Osteocyte (in vitro differentiated cells): Measurements from ENCODE around the gene ZNF618. TPM values are rescaled to one million over a fixed set of nuclear protein-coding genes. Genes with fewer than 3 reads are reported as not detected.
"Not testable (repeated sequence)": the region's sequence is repeated elsewhere in the genome, so short reads cannot be mapped to it uniquely, and the experiment has no call there.

Experiments
- DNase-seq: peaks from one replicate; pipeline ENCODE4 v3.0.0; 2021; ENCODE audit warnings: mixed read lengths; ENCODE audit not compliant: unreplicated experiment; ENCODE audit errors: extremely low spot score
- H3K27ac Mint-ChIP-seq: one replicate; pipeline ENCODE4 v1.8.0; 2021; ENCODE audit warnings: mild to moderate bottlenecking, mixed read lengths; ENCODE audit not compliant: unreplicated experiment
- H3K27me3 Mint-ChIP-seq: one replicate; pipeline ENCODE4 v1.8.0; 2021; ENCODE audit warnings: mixed read lengths; ENCODE audit not compliant: unreplicated experiment
- H3K36me3 Mint-ChIP-seq: one replicate; pipeline ENCODE4 v1.8.0; 2021; ENCODE audit warnings: mixed read lengths; ENCODE audit not compliant: unreplicated experiment
- H3K4me1 Mint-ChIP-seq: one replicate; pipeline ENCODE4 v1.8.0; 2021; ENCODE audit warnings: mixed read lengths; ENCODE audit not compliant: unreplicated experiment
- H3K4me3 Mint-ChIP-seq: one replicate; pipeline ENCODE4 v1.8.0; 2021; ENCODE audit warnings: mild to moderate bottlenecking, moderate library complexity, mixed read lengths; ENCODE audit not compliant: unreplicated experiment
- H3K9me3 Mint-ChIP-seq: one replicate; pipeline ENCODE4 v1.8.0; 2021; ENCODE audit warnings: mixed read lengths; ENCODE audit not compliant: unreplicated experiment
- total RNA-seq: library from RNA; stranded (reverse); gene quantifications from 2 replicates; pipeline ENCODE4 v1.2.1, GENCODE V29; 2021
- TF ChIP-seq, protein P1 (sequence below): fragments of 200-600 bp; sonication (generic); IDR thresholded peaks from 2 replicates; pipeline ENCODE4 v1.5.0; 2021; ENCODE audit warnings: antibody characterized with exemption, mild to moderate bottlenecking, moderate library complexity

The ZNF618 gene
- total RNA-seq, 1 donor from 2014 or later: 36.8 TPM

DNA sequence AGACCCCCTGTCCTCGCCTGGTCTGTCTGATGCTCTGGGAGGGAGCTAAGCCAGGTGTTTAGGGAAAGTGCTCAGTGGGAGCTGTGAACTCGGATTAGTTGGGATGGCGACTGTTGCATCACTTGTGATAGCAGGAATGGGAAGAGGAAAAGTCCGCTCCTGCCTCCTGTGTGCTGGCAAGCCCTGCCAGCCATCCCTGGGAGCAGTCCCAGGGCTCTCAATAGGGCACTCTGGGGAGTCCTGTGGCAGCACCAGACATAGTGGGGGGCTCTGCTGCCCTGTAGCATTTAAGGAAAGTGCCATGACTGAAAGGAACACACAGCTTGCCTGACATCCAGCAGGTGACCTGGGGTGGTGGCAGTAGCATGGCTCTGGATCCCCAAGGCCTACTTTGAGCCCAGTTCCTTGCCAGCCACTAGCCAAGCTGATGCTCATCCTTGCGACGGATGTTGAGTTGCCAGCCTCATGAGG, 120.5 kb downstream of the ZNF618 start:
- Mint-ChIP-seq H3K4me1 (peaks cover 7% of the 10 kb centered on the region), H3K36me3 (peaks cover 15% of the 10 kb centered on the region), H3K9me3 (no peaks in the 10 kb centered on the region), H3K4me3 (no peak overlapping the region), H3K27me3 (no peaks in the 10 kb centered on the region), H3K27ac (no peak overlapping the region)
- peak; percentile 73 for DNase-seq
- TF ChIP-seq, protein P1, sequence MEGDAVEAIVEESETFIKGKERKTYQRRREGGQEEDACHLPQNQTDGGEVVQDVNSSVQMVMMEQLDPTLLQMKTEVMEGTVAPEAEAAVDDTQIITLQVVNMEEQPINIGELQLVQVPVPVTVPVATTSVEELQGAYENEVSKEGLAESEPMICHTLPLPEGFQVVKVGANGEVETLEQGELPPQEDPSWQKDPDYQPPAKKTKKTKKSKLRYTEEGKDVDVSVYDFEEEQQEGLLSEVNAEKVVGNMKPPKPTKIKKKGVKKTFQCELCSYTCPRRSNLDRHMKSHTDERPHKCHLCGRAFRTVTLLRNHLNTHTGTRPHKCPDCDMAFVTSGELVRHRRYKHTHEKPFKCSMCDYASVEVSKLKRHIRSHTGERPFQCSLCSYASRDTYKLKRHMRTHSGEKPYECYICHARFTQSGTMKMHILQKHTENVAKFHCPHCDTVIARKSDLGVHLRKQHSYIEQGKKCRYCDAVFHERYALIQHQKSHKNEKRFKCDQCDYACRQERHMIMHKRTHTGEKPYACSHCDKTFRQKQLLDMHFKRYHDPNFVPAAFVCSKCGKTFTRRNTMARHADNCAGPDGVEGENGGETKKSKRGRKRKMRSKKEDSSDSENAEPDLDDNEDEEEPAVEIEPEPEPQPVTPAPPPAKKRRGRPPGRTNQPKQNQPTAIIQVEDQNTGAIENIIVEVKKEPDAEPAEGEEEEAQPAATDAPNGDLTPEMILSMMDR: no peak

DNA sequence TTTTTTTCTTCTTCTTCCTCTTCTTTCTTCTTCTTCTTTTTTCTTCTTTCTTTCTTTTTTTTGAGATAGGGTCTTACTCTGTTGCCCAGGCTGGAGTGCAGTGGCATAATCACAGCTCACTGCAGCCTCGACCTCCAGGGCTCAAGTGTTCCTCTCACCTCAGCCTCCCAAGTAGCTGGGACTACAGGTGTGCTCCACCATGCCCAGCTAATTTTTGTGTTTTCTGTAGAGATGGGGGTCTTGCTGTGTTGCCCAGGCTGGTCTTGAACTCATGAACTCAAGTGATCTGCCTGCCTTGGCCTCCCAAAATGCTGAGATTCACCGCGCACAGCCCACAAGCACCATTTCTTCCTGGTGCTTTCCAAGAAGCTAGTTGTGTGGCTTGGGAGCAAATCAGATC, 121.0 kb downstream of the ZNF618 start:
- not testable (repeated sequence) for H3K4me1 Mint-ChIP-seq, H3K9me3 Mint-ChIP-seq, H3K4me3 Mint-ChIP-seq, H3K27me3 Mint-ChIP-seq, DNase-seq, H3K27ac Mint-ChIP-seq
- H3K36me3 Mint-ChIP-seq: peaks cover 15% of the 10 kb centered on the region

DNA sequence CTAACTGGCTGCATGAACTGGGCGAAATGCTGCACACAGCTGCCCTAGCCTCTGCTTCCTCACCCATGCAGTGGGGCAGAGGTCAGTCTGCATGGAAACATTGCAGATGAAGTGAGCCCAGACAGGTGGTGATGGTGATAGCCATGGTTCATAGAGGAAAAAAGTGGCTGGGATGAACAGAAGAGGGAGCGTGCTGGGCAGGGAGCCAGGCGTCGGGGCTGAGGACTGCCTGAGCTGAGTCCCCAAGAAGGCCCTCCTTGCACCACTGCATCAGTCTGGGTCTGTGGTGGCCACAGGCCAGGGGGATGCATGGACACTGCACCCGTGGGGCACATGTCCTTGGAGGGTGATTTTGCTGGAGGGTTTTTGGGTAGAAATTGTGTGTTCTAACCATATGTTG, 121.5 kb downstream of the ZNF618 start:
- peaks cover 15% of the 10 kb centered on the region for H3K36me3 Mint-ChIP-seq
- peak; percentile 70 for DNase-seq
- H3K4me1 Mint-ChIP-seq: peaks cover 2% of the 10 kb centered on the region
- TF ChIP-seq, protein P1: no peak
- H3K27ac Mint-ChIP-seq: no peak overlapping the region
- H3K27me3 Mint-ChIP-seq: no peaks in the 10 kb centered on the region
- no peaks in the 10 kb centered on the region for H3K9me3 Mint-ChIP-seq
- no peak overlapping the region for H3K4me3 Mint-ChIP-seq

DNA sequence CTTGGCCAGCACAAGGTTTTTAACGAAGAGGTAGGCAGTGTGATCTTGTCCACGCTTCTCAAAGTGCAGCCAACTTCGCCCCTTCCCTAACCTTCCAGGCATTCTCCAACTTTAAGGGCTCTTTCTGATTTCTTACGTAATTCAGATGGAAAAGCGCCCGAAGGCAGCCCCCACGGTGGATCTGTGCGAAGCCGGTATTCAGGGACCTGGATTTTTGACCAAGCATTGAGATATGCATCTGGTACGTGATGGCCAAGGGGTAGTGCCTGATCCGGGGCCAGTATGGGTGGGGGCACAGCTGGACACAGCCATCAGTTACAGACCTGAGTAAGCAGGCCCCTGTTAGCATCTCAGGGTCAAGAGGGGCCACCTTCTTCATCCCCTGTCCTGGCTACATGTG, 122.0 kb downstream of the ZNF618 start:
- DNase-seq: peak; percentile 77
- Mint-ChIP-seq H3K27ac (no peak overlapping the region), H3K4me1 (peaks cover 2% of the 10 kb centered on the region), H3K4me3 (no peak overlapping the region), H3K36me3 (peaks cover 15% of the 10 kb centered on the region), H3K9me3 (no peaks in the 10 kb centered on the region), H3K27me3 (no peaks in the 10 kb centered on the region)
- TF ChIP-seq, protein P1: no peak

DNA sequence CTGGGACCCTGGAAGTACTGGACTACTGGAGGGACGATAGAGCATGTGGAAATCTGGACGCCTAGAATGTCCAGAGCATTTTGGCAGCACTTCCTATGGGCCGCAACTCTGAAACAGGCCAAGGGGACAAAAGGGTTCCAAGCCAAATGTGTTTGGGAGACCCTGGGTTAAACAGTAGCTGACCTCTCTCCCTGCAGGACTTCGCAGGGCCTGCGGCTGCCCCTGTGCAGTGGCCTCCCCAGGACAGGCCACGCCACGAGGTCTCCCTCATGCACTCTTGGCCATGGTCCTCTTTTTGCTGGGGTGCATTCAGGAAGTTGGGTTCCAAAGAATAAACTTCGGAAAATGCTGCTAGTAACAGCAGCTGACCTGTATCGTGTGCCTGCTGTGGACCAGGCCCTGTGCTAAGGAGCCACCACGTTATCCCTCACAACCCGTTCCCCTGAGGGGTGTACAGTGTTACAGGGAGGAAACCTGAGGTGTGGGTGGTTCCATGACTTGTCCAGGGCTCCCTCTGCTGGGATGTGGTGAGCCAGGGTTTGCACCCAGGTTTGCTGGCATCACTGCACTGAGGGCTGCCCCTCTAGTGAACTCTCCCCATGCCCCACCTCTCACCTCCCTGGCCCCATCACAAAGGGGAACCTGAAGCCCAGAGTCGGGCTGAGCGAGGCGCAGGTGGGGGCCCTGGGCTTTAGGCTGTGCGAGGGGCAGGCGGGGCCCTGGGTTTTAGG, 122.6 kb downstream of the ZNF618 start:
- Mint-ChIP-seq H3K9me3 (no peaks in the 10 kb centered on the region), H3K4me3 (no peak overlapping the region), H3K27me3 (no peaks in the 10 kb centered on the region), H3K4me1 (peaks cover 2% of the 10 kb centered on the region), H3K36me3 (peaks cover 15% of the 10 kb centered on the region), H3K27ac (no peak overlapping the region)
- TF ChIP-seq, protein P1: peak; percentile 42
- DNase-seq: peak; percentile 78
